IPS-18c (cell line): Measurements from ENCODE around the gene SNRNP27.
"Not testable (repeated sequence)": the region's sequence is repeated elsewhere in the genome, so short reads cannot be mapped to it uniquely, and the experiment has no call there.

Source experiments
- H3K4me3 ChIP-seq: 2 replicates; pipeline ENCODE4 v1.7.0; 2013; ENCODE audit warnings: low read depth, mild to moderate bottlenecking, low read length, moderate library complexity; ENCODE audit not compliant: insufficient read depth
- H3K9me3 ChIP-seq: one replicate; pipeline ENCODE4 v1.6.1; 2013; ENCODE audit warnings: mild to moderate bottlenecking, low read length, moderate library complexity; ENCODE audit not compliant: control insufficient read depth, insufficient read depth

SNRNP27 gene

GRCh38 chr2:69940691-69941090, 46.9 kb downstream of the SNRNP27 start:
- H3K9me3 ChIP-seq, result no peaks in the 10 kb centered on the region

DNA sequence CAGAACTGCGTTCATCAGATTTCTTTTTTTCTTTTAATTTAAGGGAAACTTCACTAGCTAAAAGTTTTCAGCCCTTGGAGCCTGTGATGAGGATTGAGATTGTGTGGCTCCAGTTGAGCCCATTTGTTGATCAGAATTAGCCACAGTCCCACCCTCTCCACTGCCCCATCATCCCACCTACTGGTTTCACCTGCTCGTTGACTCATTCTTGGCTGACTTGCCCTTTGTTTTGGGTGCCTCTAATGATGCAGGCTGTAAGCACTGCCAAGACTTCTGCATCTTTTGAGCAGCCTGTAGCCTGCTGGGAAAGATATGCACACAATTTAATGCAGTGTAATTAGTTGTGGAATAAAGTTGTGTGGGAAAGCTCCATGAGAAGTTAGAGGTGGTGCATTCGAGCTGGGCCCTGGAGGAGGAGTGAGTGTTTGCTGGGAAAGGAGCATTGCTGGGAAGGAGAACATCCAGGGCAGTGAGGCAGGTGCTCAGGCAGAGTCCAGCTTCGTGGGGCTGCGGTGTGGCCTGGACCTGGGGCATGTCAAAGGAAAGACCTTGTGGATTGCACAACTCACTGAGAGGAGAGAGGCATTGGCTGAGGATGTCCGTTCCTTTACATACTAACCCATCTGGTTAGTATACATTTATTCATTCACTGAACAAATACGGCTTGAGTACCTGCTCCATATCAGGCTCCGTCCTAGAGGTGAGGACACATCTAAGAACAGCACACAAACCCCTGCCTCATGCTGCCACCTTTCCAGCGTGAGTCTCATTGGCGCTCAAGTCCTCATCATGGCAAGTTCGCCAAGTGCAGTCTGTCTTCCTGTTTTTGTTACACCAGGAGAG, 49.5 kb downstream of the SNRNP27 start:
- Histone ChIP-seq H3K4me3 (no peak overlapping the region), H3K9me3 (no peaks in the 10 kb centered on the region)

More at GRCh38 chr2:69940691-69941090, 46.9 kb downstream of the SNRNP27 start:
- no peak overlapping the region for H3K4me3 ChIP-seq

DNA sequence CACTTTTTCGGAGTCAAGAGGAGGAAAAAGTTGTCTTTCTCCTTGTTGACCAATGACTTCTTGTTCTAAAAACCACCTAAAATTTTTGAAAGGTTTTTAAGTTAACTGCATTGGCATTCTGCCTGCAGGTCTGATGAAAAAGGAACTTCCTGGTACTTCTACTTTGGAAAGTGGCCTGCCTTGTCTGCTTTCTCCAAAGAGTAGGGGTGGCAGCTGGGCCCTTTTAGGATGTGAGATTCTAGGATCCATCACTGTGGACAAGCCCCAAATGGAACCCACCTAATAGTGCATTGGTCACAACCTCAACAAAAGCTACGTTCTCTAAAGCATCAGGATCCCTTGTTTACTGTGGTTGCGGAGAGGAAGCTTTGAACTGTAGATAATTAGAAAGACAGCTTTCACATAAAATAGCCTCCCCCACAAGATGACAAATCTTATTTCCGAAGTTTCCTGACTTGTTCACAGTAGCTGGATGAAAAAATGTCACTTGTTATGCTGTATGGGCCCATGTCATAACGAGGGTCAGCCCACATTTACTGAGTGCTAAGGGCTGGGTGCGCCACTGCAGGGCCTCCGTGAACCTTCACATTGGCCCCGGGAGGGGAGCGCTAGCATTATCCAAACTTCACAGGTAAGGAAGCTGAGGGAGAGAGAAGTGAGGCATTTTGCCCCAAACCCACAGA, 50.2 kb downstream of the SNRNP27 start:
- no peak overlapping the region for H3K4me3 ChIP-seq
- no peaks in the 10 kb centered on the region for H3K9me3 ChIP-seq

DNA sequence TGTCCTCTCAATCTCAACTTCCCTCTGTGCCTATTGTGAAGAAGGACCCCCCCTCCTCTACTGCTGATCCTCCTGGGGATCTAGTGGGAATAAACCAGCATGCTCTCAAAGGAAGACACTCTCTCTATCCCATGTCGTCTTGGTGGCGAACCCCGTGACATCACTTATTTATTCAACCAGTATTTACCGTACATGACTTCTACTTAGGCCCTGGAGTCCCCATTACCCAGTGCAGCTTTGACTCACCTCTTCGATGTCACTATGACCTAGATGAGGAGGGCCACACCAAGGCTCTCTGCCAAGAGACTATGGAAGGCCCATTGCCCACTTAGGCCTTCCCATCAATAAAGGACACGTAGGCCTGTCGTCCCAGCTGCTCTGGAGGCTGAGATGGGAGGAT, 51.0 kb downstream of the SNRNP27 start:
- Histone ChIP-seq H3K4me3 (no peak overlapping the region), H3K9me3 (no peaks in the 10 kb centered on the region)

GRCh38 chr2:69945441-69945840, 51.7 kb downstream of the SNRNP27 start:
- Histone ChIP-seq H3K9me3 (no peaks in the 10 kb centered on the region), H3K4me3 (no peak overlapping the region)

- Histone ChIP-seq H3K9me3 (no peaks in the 10 kb centered on the region), H3K4me3 (no peak overlapping the region)
Measured at GRCh38 chr2:69945941-69946340, 52.2 kb downstream of the SNRNP27 start.

- H3K4me3 ChIP-seq, result no peak overlapping the region
- no peaks in the 10 kb centered on the region for H3K9me3 ChIP-seq
Measured at GRCh38 chr2:69946351-69947324, 52.9 kb downstream of the SNRNP27 start.

- Histone ChIP-seq H3K4me3 (no peak overlapping the region), H3K9me3 (no peaks in the 10 kb centered on the region)
Measured at GRCh38 chr2:69947325-69947931, 53.7 kb downstream of the SNRNP27 start.

- Histone ChIP-seq H3K4me3 (no peak overlapping the region), H3K9me3 (no peaks in the 10 kb centered on the region)
Measured at GRCh38 chr2:69948032-69948962, 54.5 kb downstream of the SNRNP27 start.

DNA sequence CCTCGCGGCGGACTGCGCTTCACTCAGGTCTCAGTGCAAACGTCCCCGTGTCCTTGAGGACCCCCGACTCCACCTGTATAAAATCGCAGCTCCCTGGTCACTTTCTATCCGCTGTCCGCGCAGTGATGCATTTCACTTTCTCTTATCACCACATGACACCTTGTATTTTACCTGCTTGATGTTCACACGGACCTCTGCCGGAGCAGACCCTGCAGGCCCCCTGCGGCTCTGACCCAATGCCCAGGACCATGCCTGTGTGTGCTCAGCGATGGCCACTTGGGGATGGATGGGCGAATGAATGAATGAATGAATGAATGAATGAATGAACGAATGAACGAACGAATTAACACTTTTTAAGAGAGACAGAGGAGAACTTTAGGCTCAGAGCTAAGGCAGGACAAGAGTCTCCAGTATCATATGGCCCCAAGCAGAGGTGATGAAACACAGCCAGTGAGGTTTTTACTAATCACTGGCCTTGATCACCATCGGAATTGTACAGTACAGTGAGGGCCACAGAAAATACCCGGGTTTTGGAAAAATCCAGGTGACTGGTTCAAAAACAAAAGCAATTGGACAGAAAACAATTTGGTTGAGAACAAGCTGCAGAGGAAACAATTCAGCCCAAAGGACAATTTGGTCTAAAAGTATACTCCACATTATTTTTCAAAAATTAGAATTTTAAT, 55.3 kb downstream of the SNRNP27 start:
- Histone ChIP-seq H3K4me3 (no peak overlapping the region), H3K9me3 (no peaks in the 10 kb centered on the region)

DNA sequence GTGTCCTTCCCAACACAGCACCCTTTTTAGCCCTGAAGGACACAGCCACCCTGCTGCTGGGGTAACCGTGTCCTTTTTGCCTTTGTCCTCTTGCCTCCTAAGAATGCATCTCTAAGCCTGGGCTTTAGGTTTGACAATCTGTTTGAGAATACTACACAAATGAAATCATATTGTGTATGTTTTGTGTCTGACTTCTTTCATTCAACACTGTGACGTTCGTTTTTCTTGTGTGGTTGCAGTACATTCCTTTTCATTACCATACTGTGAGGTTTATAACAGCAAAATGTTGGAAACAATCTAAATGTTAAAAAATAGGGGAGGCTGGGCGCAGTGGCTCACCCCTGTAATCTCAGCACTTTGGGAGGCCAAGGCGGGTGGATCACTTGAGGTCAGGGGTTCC, 56.5 kb downstream of the SNRNP27 start:
- no peaks in the 10 kb centered on the region for H3K9me3 ChIP-seq

GRCh38 chr2:69950671-69951070, 56.9 kb downstream of the SNRNP27 start:
- not testable (repeated sequence) for H3K4me3 ChIP-seq, H3K9me3 ChIP-seq

More for the DNA sequence above, 56.5 kb downstream of the SNRNP27 start:
- no peak overlapping the region for H3K4me3 ChIP-seq

GRCh38 chr2:69952336-69953115, 58.8 kb downstream of the SNRNP27 start:
- no peaks in the 10 kb centered on the region for H3K9me3 ChIP-seq

GRCh38 chr2:69954084-69954483, 60.3 kb downstream of the SNRNP27 start:
- H3K9me3 ChIP-seq, result no peaks in the 10 kb centered on the region
- no peak overlapping the region for H3K4me3 ChIP-seq

More at GRCh38 chr2:69952336-69953115, 58.8 kb downstream of the SNRNP27 start:
- H3K4me3 ChIP-seq, result no peak overlapping the region
